K562 (cell line): ENCODE data around the gene GPAT3. TPM values are rescaled to one million over a fixed set of nuclear protein-coding genes. Genes with fewer than 3 reads are reported as not detected.

Experiments used
- ATAC-seq: fragments of 200-7000 bp; cut with Tn5 transposase; 3 replicates; pipeline ENCODE4 v1.9.1; 2020; ENCODE audit warnings: moderate library complexity
- BruUV-seq: library from RNA; stranded (reverse); fragments of 400-500 nt; replicated peaks from 2 replicates; lab custom pipeline; 2021; lab: Mats Ljungman, UMichigan
- CTCF ChIA-PET: fragments of 300-600 bp; formaldehyde crosslinking; extraction: SDS; loops from one replicate; lab custom pipeline; 2021; ENCODE audit warnings: low intra/inter-chr PET ratio; lab: Yijun Ruan, JAX
- POLR2A ChIA-PET: fragments of 300-600, 350-650 bp; sonication (Branson Sonifier 250); formaldehyde crosslinking; extraction: SDS; loops from one replicate; lab custom pipeline; 2021; ENCODE audit warnings: antibody characterized with exemption, inconsistent platforms; lab: Yijun Ruan, JAX
- DNase-seq, 4 experiments: peaks; one replicate each; pipeline versions ENCODE4 v3.0.0 to v3.0.0-alpha.2; 2011 to 2018; ENCODE audit warnings: low spot score in 3 of 4, mixed read lengths in 3 of 4; ENCODE audit errors: extremely low read depth in 1 of 4
- FAIRE-seq: peaks from 2 replicates; lab custom pipeline; 2011; peaks lifted over from hg19 to GRCh38; lab: Jason Lieb, UNC
- H2AFZ ChIP-seq: 2 replicates; pipeline ENCODE4 v1.6.0; 2011; ENCODE audit warnings: low read depth, low read length, control low read depth, inconsistent platforms
- H3K27ac ChIP-seq: fragments of 200-600 bp; 3 replicates; pipeline ENCODE4 v1.8.0; 2011; ENCODE audit warnings: low read depth, mild to moderate bottlenecking, control low read depth, inconsistent platforms, low read length, moderate library complexity, mixed read lengths; ENCODE audit errors: extremely low read depth
- H3K27me3 ChIP-seq, 2 experiments: fragments of 300-600 bp in 1 of 2; 2 replicates in 1 of 2; 3 replicates in 1 of 2; pipeline versions ENCODE4 v1.6.0 to v1.8.0; 2011; ENCODE audit warnings: inconsistent platforms in 2 of 2, low read length in 2 of 2, mild to moderate bottlenecking in 1 of 2, mixed read lengths in 1 of 2, moderate library complexity in 1 of 2; ENCODE audit not compliant: control insufficient read depth in 2 of 2, insufficient read depth in 2 of 2
- H3K36me3 ChIP-seq: fragments of 300-600 bp; 3 replicates; pipeline ENCODE4 v1.8.0; 2011; ENCODE audit warnings: mild to moderate bottlenecking, low read length, inconsistent platforms; ENCODE audit not compliant: control insufficient read depth, insufficient read depth
- H3K4me1 ChIP-seq, 2 experiments: fragments of 200-600 bp in 1 of 2; replicated peaks in 1 of 2; 2 replicates in 1 of 2; 3 replicates in 1 of 2; pipeline versions ENCODE4 v1.5.1 to v1.8.0; 2011; ENCODE audit warnings: inconsistent platforms in 2 of 2, low read length in 2 of 2, mild to moderate bottlenecking in 1 of 2, mixed read lengths in 1 of 2, moderate library complexity in 1 of 2; ENCODE audit not compliant: control insufficient read depth in 2 of 2, insufficient read depth in 2 of 2
- H3K4me2 ChIP-seq: 2 replicates; pipeline ENCODE4 v1.6.1; 2011; ENCODE audit warnings: low read length, control low read depth, inconsistent platforms, mixed read lengths; ENCODE audit not compliant: insufficient read depth
- H3K4me3 ChIP-seq: fragments of 200-600 bp; sonication (generic), shearing (Covaris generic); 2 replicates; pipeline ENCODE4 v1.5.1; 2016; ENCODE audit warnings: control low read depth, inconsistent platforms
- H3K79me2 ChIP-seq: fragments of 200-600 bp; 3 replicates; pipeline ENCODE4 v1.8.0; 2011; ENCODE audit warnings: low read length, inconsistent platforms; ENCODE audit not compliant: control insufficient read depth, insufficient read depth
- H3K9ac ChIP-seq, 2 experiments: 2 replicates each; pipeline versions ENCODE4 v1.6.0 to v1.6.1; 2011; ENCODE audit warnings: low read depth in 2 of 2, low read length in 2 of 2, control low read depth in 1 of 2, inconsistent platforms in 1 of 2, mild to moderate bottlenecking in 1 of 2, mixed read lengths in 1 of 2; ENCODE audit not compliant: insufficient read depth in 1 of 2
- H3K9me1 ChIP-seq: one replicate; pipeline ENCODE4 v1.6.0; 2011; ENCODE audit warnings: inconsistent platforms, mild to moderate bottlenecking, low read length, moderate library complexity; ENCODE audit not compliant: control insufficient read depth, insufficient read depth
- H3K9me3 ChIP-seq: replicated peaks from 2 replicates; pipeline ENCODE4 v1.5.1; 2011; ENCODE audit warnings: low read depth, low read length, inconsistent platforms; ENCODE audit not compliant: control insufficient read depth, insufficient read depth
- H4K20me1 ChIP-seq: replicated peaks from 2 replicates; pipeline ENCODE4 v1.6.1; 2011; ENCODE audit warnings: low read length, inconsistent platforms, mixed read lengths; ENCODE audit not compliant: control insufficient read depth, insufficient read depth
- ESRRB ChIP-seq: fragments of 250-450 bp; sonication (Bioruptor Pico); IDR thresholded peaks from 2 replicates; pipeline ENCODE4 v1.5.0; 2020; ENCODE audit warnings: mild to moderate bottlenecking, moderate library complexity, borderline replicate concordance
- PATZ1 ChIP-seq: fragments of 250-450 bp; sonication (Bioruptor Pico); IDR thresholded peaks from 2 replicates; pipeline ENCODE4 v1.5.0; 2020; ENCODE audit warnings: mild to moderate bottlenecking, borderline replicate concordance
- SUPT5H ChIP-seq: fragments of 450-650 bp; IDR thresholded peaks from 2 replicates; pipeline ENCODE4 v1.6.1; 2016
- WGBS: fragments of 100-300 bp; shearing (Covaris generic); methylation state at CpG from one replicate; pipeline ENCODE4 v1.1.6; 2016; ENCODE audit warnings: low coverage, mixed read lengths; ENCODE audit not compliant: insufficient coverage; ENCODE audit errors: missing lambda C conversion rate; 5-methylcytosine and 5-hydroxymethylcytosine counted together
- in situ Hi-C: fragments of 300-500 bp; cut with MboI; formaldehyde crosslinking; loops from 4 replicates; pipeline ENCODE4 v1.15.0; 2018; ENCODE audit warnings: inconsistent platforms, mixed read lengths
- intact Hi-C: fragments of 100-400 bp; cut with micrococcal nuclease; formaldehyde crosslinking; loops from 2 replicates; pipeline ENCODE4 v1.14.2; 2022
- polyA plus RNA-seq, 8 experiments: library from polyadenylated mRNA; depleted of rRNA in 4 of 8; stranded (reverse) in 5 of 8; unstranded in 3 of 8; fragments of >200 nt; fragmentation: Nextera tagmentation in 2 of 8; fragmentation: Illumina TruSeq in 1 of 8; extraction: Ambion mirVana in 2 of 8; extraction: Trizol in 1 of 8; gene quantifications; 2 replicates each; pipeline versions ENCODE4 v1.2.1 to v1.2.3, GENCODE V29; 2011 to 2014; ENCODE audit warnings: inconsistent platforms in 1 of 8, missing spikeins in 1 of 8
- total RNA-seq, 7 experiments: library from RNA; depleted of rRNA in 6 of 7; stranded (reverse); fragments of >200 nt in 6 of 7; fragmentation: Illumina TruSeq in 2 of 7; extraction: Trizol in 2 of 7; gene quantifications; 2 replicates each; pipeline versions ENCODE4 v1.2.1 to v1.2.3, GENCODE V29; 2011 to 2021; ENCODE audit warnings: low replicate concordance in 1 of 7
- TF ChIP-seq, protein P1 (sequence below): fragments of 250-450 bp; sonication (Bioruptor Pico); IDR thresholded peaks from 2 replicates; pipeline ENCODE4 v1.5.0; 2021

Gene GPAT3
- total and polyA plus RNA-seq, 9 of the 15 experiments (the other 6 are each of a cell fraction or from before 2014, with no cell fraction given): 4.1 to 16.1 (median 13.1) TPM

DNA sequence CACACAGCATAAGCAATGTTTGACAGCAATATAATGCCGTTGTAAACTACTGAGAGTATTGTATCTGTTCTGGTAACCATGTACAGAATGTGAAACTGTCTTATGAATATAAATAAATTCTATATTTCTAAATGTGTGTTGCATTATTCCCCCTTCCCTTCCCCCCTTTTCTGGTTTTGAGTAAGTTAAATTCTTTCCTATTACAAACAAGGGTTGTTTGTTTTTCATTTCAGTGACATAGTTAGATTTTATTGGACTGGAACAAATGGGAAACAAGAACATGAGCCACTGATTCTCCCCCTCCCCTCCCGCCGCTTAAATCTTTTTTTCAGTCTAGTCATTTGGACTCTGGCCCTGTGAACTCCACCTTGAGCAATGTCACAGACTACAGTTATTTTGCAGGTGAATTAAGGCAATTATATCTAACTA is 69.8 kb downstream of the GPAT3 start:
- ATAC-seq (no peak), DNase-seq (no peak), FAIRE-seq (no peak)
- intact Hi-C loops (no loop called here), in situ Hi-C loops (no loop called here)
- no peaks in the 10 kb centered on the region for H3K27me3 ChIP-seq
- H3K27ac ChIP-seq: no peak overlapping the region
- no peak overlapping the region for H3K4me3 ChIP-seq
- no peaks in the 10 kb centered on the region; the same call in 1 of the 2 replicates for H3K9me3 ChIP-seq
- no peaks in the 10 kb centered on the region for H3K4me1 ChIP-seq
- TF ChIP-seq SUPT5H: no peak
- no peak for TF ChIP-seq PATZ1
- TF ChIP-seq ESRRB (CRISPR knock-in tag): no peak
- TF ChIP-seq, protein P1, sequence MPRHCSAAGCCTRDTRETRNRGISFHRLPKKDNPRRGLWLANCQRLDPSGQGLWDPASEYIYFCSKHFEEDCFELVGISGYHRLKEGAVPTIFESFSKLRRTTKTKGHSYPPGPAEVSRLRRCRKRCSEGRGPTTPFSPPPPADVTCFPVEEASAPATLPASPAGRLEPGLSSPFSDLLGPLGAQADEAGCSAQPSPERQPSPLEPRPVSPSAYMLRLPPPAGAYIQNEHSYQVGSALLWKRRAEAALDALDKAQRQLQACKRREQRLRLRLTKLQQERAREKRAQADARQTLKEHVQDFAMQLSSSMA (CRISPR knock-in tag): no peak
- H2AFZ ChIP-seq: no peak overlapping the region
- BruUV-seq: no TSS peak
- POLR2A ChIA-PET: no interaction called here
- no peaks in the 10 kb centered on the region for H3K79me2 ChIP-seq
- no peak overlapping the region for H3K9ac ChIP-seq
- no peaks in the 10 kb centered on the region for H3K9me1 ChIP-seq
- no peaks in the 10 kb centered on the region for H3K36me3 ChIP-seq
- no peaks in the 10 kb centered on the region for H4K20me1 ChIP-seq
- H3K4me2 ChIP-seq: no peak overlapping the region
- CTCF ChIA-PET: no interaction called here
- 59% methylated on average over 3 of the region's 3 CpGs for WGBS
